HEK293T (cell line): ENCODE data around the gene LCOR.

ENCODE experiments used
- ARNT ChIP-seq: fragments of 450-650 bp; IDR thresholded peaks from 2 replicates; pipeline ENCODE4 v1.6.1; 2017; ENCODE audit warnings: mild to moderate bottlenecking
- BHLHE40 ChIP-seq: fragments of 450-650 bp; IDR thresholded peaks from 2 replicates; pipeline ENCODE4 v1.6.1; 2016; ENCODE audit warnings: mild to moderate bottlenecking, moderate library complexity, borderline replicate concordance
- CTBP1 ChIP-seq: fragments of 450-650 bp; IDR thresholded peaks from 2 replicates; pipeline ENCODE4 v1.6.1; 2016; ENCODE audit warnings: borderline replicate concordance
- HDGF ChIP-seq: fragments of 450-650 bp; IDR thresholded peaks from 2 replicates; pipeline ENCODE4 v1.6.1; 2017; ENCODE audit warnings: antibody characterized with exemption, borderline replicate concordance
- PKNOX1 ChIP-seq: fragments of 450-650 bp; IDR thresholded peaks from 2 replicates; pipeline ENCODE4 v1.6.1; 2016
- SP1 ChIP-seq: fragments of 450-650 bp; IDR thresholded peaks from 2 replicates; pipeline ENCODE4 v1.6.1; 2017
- TARDBP ChIP-seq: fragments of 450-650 bp; IDR thresholded peaks from 2 replicates; pipeline ENCODE4 v1.6.1; 2016

DNA sequence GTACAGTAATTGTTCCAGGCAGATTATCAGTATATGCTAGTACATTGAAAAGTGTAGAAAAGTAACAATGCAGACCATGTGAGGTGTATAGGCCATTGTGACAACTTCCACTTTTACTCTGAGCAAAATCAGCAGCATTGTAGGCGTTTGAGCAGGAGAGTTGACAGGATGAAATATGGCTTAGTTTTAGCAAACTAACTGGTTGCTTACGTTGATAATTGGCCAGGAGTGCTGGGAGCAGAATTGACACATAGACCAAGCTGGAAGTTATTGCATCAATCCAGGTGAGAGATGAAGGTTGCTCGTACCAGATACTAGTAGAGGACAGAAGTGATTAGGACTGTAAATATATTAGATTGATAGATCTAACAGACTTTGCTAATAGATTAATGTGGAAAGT lies 46.0 kb downstream of the LCOR start:
- TF ChIP-seq TARDBP (no peak), PKNOX1 (peak; percentile 48), BHLHE40 (no peak), CTBP1 (no peak), SP1 (no peak), ARNT (no peak), HDGF (no peak)
